GM18505 (cell line): Measurements from ENCODE around the gene MAPK9.

Experiments
- ATAC-seq: cut with Tn5 transposase; IDR thresholded peaks from one replicate; pipeline ENCODE4 v1.9.1; 2021; ENCODE audit not compliant: unreplicated experiment
- POLR2A ChIP-seq: IDR thresholded peaks from 4 replicates; pipeline ENCODE4 v1.6.1; 2011; ENCODE audit warnings: borderline replicate concordance; ENCODE audit not compliant: insufficient read depth, insufficient read length; ENCODE audit errors: extremely low read depth

MAPK9 gene

DNA sequence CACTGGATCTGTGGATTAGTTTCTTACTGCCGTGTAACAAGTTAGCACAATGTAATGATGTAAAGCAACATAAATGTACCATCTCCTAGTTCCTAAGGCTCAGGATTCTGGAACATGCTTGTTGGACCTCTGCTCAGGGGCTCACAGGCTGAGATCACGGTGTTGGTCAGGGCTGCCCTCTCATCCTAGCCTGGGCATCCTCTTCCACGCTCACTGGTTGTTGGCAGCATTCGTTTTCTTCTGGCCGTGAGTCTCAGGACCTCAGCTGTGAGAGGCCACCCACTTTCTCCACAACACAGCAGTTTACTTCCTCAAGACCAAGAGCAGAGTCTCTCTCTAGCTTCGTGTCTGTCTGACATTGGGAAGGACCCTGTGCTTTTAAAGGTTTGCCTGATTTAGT is 100.2 kb downstream of the MAPK9 start:
- no peak for TF ChIP-seq POLR2A
- no peak for ATAC-seq

DNA sequence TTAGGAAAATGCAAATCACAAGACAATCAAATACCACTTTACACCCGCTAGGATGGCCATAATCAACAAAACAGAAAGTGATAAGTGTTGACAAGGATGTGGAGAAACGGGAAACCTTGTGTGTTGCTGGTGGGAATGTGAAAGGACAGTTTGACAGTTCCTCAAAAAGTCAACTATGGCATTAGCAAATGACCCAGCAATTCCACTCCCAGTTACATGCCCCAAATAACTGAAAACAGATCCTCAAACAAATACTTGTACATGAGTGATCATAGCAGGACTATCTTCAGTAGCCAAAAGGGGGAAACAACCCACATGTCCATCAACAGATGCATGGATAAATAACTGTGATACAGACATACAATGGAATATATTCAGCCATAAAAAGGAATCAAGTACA is 104.1 kb downstream of the MAPK9 start:
- no peak for TF ChIP-seq POLR2A
- ATAC-seq = no peak
